ENCODE measurements around the gene PHKA1. TPM values are rescaled to one million over a fixed set of nuclear protein-coding genes. Genes with fewer than 3 reads are reported as not detected.
"Not testable (repeated sequence)": the region's sequence is repeated elsewhere in the genome, so short reads cannot be mapped to it uniquely, and the experiment has no call there.

PHKA1 gene
- polyA plus RNA-seq, 1 experiment, result 1.5 TPM

- CTCF ChIA-PET, result no interaction called here
- no peaks in the 10 kb centered on the region for H3K27me3 ChIP-seq (ENCODE audit: control insufficient read depth, insufficient read depth, low read length)
These were observed 29.1 kb downstream of the PHKA1 start for GRCh38 chrX:72685018-72685417.

DNA sequence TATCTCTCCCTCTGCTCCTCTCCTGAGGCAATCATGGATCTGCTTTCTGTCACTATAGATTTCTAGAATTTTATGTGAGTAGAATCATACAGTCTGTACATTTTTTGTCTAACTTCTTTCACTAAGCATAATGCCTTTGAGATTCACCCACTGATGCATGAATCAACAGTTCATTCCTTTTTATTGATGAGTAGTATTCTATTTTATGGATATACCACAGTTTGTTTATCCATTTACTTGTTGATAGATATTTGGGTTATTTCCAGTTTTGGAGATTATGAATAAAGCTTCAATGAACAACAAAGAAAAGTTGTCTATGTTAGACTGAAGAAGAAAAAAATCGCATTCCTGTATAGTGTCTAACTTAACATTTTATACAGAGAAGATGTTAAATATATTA is 30.5 kb downstream of the PHKA1 start:
- TF ChIP-seq CTCF (IDR thresholded peaks at IDR 0.05; ENCODE audit: insufficient read depth, low read depth, low read length), result no peak
- H3K36me3 ChIP-seq (ENCODE audit: control insufficient read depth, insufficient read depth, low read length), result no peaks in the 10 kb centered on the region
- ChIA-PET CTCF (no interaction called here), POLR2A (no interaction called here)
- no peak for DNase-seq (ENCODE audit: low read depth)
- no peaks in the 10 kb centered on the region for H3K27me3 ChIP-seq (ENCODE audit: control insufficient read depth, insufficient read depth, low read length)
- no peak overlapping the region for H3K4me3 ChIP-seq (ENCODE audit: low read depth, low read length)

More at GRCh38 chrX:72685018-72685417, 29.1 kb downstream of the PHKA1 start:
- Histone ChIP-seq H3K4me3 (ENCODE audit: low read depth, low read length) (no peak overlapping the region), H3K36me3 (ENCODE audit: control insufficient read depth, insufficient read depth, low read length) (no peaks in the 10 kb centered on the region)
- no peak for TF ChIP-seq CTCF (IDR thresholded peaks at IDR 0.05; ENCODE audit: insufficient read depth, low read depth, low read length)
- POLR2A ChIA-PET, result no interaction called here
- DNase-seq (ENCODE audit: low read depth), result no peak

- H3K4me3 ChIP-seq (ENCODE audit: low read depth, low read length), result no peak overlapping the region
- H3K36me3 ChIP-seq (ENCODE audit: control insufficient read depth, insufficient read depth, low read length), result no peaks in the 10 kb centered on the region
- POLR2A ChIA-PET, result no interaction called here
- DNase-seq (ENCODE audit: low read depth), result no peak
- CTCF ChIA-PET, result no interaction called here
- TF ChIP-seq CTCF (IDR thresholded peaks at IDR 0.05; ENCODE audit: insufficient read depth, low read depth, low read length), result no peak
- H3K27me3 ChIP-seq (ENCODE audit: control insufficient read depth, insufficient read depth, low read length), result no peaks in the 10 kb centered on the region
These were observed 37.6 kb downstream of the PHKA1 start for GRCh38 chrX:72676465-72676864.

GRCh38 chrX:72673951-72674350 is 40.2 kb downstream of the PHKA1 start:
- DNase-seq (ENCODE audit: low read depth); H3K36me3 ChIP-seq (ENCODE audit: control insufficient read depth, insufficient read depth, low read length); CTCF ChIA-PET; H3K27me3 ChIP-seq (ENCODE audit: control insufficient read depth, insufficient read depth, low read length); H3K4me3 ChIP-seq (ENCODE audit: low read depth, low read length); POLR2A ChIA-PET: not testable (repeated sequence)

DNA sequence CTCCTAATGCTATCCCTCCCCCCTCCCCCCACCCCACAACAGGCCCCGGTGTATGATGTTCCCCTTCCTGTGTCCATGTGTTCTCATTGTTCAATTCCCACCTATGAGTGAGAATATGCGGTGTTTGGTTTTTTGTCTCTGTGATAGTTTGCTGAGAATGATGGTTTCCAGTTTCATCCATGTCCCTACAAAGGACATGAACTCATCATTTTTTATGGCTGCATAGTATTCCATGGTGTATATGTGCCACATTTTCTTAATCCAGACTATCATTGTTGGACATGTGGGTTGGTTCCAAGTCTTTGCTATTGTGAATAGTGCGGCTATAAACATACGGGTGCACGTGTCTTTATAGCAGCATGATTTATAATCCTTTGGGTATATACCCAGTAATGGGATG is 44.6 kb downstream of the PHKA1 start:
- CTCF ChIA-PET; H3K27me3 ChIP-seq (ENCODE audit: control insufficient read depth, insufficient read depth, low read length); DNase-seq (ENCODE audit: low read depth); H3K36me3 ChIP-seq (ENCODE audit: control insufficient read depth, insufficient read depth, low read length); H3K4me3 ChIP-seq (ENCODE audit: low read depth, low read length); POLR2A ChIA-PET: not testable (repeated sequence)

DNA sequence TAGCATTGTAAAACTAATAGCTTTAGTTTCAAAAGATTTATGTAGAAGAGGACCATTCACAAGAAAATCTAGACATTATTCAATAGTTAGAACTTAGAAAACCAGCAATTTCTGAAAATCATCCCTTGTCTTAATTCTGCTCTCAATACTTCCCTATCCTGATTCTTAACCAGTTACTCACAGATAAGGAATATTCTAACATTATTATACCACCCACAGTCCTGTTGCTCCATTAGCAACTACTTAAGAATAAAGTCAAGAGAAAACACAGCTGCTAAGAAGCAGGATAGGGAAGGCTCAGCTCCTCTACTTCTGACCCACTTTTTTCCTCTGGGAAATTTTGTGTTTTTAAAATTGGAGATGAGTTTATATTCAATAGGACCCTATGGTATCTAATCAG is 47.7 kb downstream of the PHKA1 start:
- CTCF ChIA-PET, result no interaction called here
- Histone ChIP-seq H3K36me3 (ENCODE audit: control insufficient read depth, insufficient read depth, low read length) (no peaks in the 10 kb centered on the region), H3K4me3 (ENCODE audit: low read depth, low read length) (no peak overlapping the region), H3K27me3 (ENCODE audit: control insufficient read depth, insufficient read depth, low read length) (no peaks in the 10 kb centered on the region)
- POLR2A ChIA-PET, result no interaction called here
- no peak for TF ChIP-seq CTCF (IDR thresholded peaks at IDR 0.05; ENCODE audit: insufficient read depth, low read depth, low read length)
- no peak for DNase-seq (ENCODE audit: low read depth)

All from BJ (cell line).